Choroid plexus epithelial cell (primary cell): ENCODE measurements around the gene SPHK2.

Source experiments
- DNase-seq: peaks from one replicate; pipeline ENCODE4 v3.0.0-alpha.2; 2010; ENCODE audit warnings: low read depth
- H3K4me3 ChIP-seq: 2 replicates; pipeline ENCODE4 v1.5.1; 2011; ENCODE audit warnings: low read depth, mild to moderate bottlenecking, control low read depth, low read length, moderate library complexity
- CTCF ChIP-seq: conservative IDR thresholded peaks from 2 replicates; pipeline ENCODE4 v1.5.1; 2011; ENCODE audit warnings: low read depth, mild to moderate bottlenecking, control low read depth, inconsistent platforms, low read length, moderate library complexity

Gene SPHK2

GRCh38 chr19:48578891-48579290 is 40.4 kb upstream of the SPHK2 start:
- peak; percentile 41 for DNase-seq
- no peak for TF ChIP-seq CTCF
- H3K4me3 ChIP-seq: no peak overlapping the region

GRCh38 chr19:48582168-48582567 is 37.1 kb upstream of the SPHK2 start:
- no peak overlapping the region for H3K4me3 ChIP-seq
- no peak for DNase-seq
- no peak for TF ChIP-seq CTCF

GRCh38 chr19:48587387-48587786 is 31.9 kb upstream of the SPHK2 start:
- no peak for TF ChIP-seq CTCF
- DNase-seq: no peak
- no peak overlapping the region for H3K4me3 ChIP-seq

GRCh38 chr19:48588670-48589401 is 30.5 kb upstream of the SPHK2 start:
- peak; percentile 87 for DNase-seq
- peak overlapping the region; percentile 46 for H3K4me3 ChIP-seq
- TF ChIP-seq CTCF: peak; percentile 93

- TF ChIP-seq CTCF: peak; percentile 38
- DNase-seq: peak; percentile 52
- H3K4me3 ChIP-seq: no peak overlapping the region
Measured at GRCh38 chr19:48591021-48591420, 28.3 kb upstream of the SPHK2 start.

- TF ChIP-seq CTCF: no peak
- no peak overlapping the region for H3K4me3 ChIP-seq
- DNase-seq: no peak
Measured at GRCh38 chr19:48595171-48595570, 24.1 kb upstream of the SPHK2 start.

GRCh38 chr19:48595833-48596232 is 23.5 kb upstream of the SPHK2 start:
- DNase-seq: no peak
- no peak for TF ChIP-seq CTCF
- no peak overlapping the region for H3K4me3 ChIP-seq
